Vagina (tissue), 2 donors: ENCODE data around the gene LRP2. TPM values are rescaled to one million over a fixed set of nuclear protein-coding genes. Genes with fewer than 3 reads are reported as not detected.

ENCODE experiments used
- DNase-seq, 2 donors: peaks; one replicate each; pipeline ENCODE4 v3.0.0-alpha.2; 2017; ENCODE audit errors: extremely low spot score in 2 of 2
- H3K27ac ChIP-seq: fragments of 200-600 bp; sonication (generic); one replicate; pipeline ENCODE4 v1.5.1; 2019
- H3K27me3 ChIP-seq: fragments of 200-600 bp; sonication (generic); one replicate; pipeline ENCODE4 v1.5.1; 2019
- H3K36me3 ChIP-seq, 2 donors: fragments of 200-600 bp; sonication (generic); one replicate each; pipeline ENCODE4 v1.5.1; 2017 to 2019
- H3K4me1 ChIP-seq: fragments of 200-600 bp; sonication (generic); one replicate; pipeline ENCODE4 v1.5.1; 2019
- H3K4me3 ChIP-seq, 2 donors: fragments of 200-600 bp; sonication (generic); 1 replicate in 1 of 2; 2 replicates in 1 of 2; pipeline ENCODE4 v1.5.1; 2016 to 2019
- H3K9me3 ChIP-seq: fragments of 200-600 bp; sonication (generic); one replicate; pipeline ENCODE4 v1.5.1; 2019
- CTCF ChIP-seq, 3 experiments: fragments of 450-650 bp in 2 of 3; fragments of 200-600 bp in 1 of 3; sonication (generic) in 1 of 3; IDR thresholded peaks; one replicate each; pipeline ENCODE4 v1.5.1; 2017 to 2019; ENCODE audit warnings: antibody characterized with exemption in 3 of 3, mild to moderate bottlenecking in 2 of 3, moderate library complexity in 2 of 3
- POLR2A ChIP-seq, 2 donors: fragments of 450-650 bp; IDR thresholded peaks; one replicate each; pipeline ENCODE4 v1.6.1; 2017; ENCODE audit warnings: antibody characterized with exemption in 2 of 2, mild to moderate bottlenecking in 2 of 2, moderate library complexity in 2 of 2
- POLR2AphosphoS5 ChIP-seq, 2 donors: sonication (generic); formaldehyde crosslinking; IDR thresholded peaks; one replicate each; pipeline ENCODE4 v1.9.0; 2017; ENCODE audit warnings: antibody characterized with exemption in 2 of 2, mild to moderate bottlenecking in 2 of 2, low read depth in 1 of 2; ENCODE audit not compliant: insufficient read depth in 1 of 2
- intact Hi-C: fragments of 100-400 bp; cut with DNase I; formaldehyde crosslinking; loops from one replicate; pipeline ENCODE4 v1.15.1; 2023
- total RNA-seq: library from RNA; depleted of rRNA; stranded (reverse); fragments of >200 nt; gene quantifications from one replicate; pipeline ENCODE4 v1.2.3, GENCODE V29; 2016

Gene LRP2
- total RNA-seq, 1 donor from 2014 or later = not detected

DNA sequence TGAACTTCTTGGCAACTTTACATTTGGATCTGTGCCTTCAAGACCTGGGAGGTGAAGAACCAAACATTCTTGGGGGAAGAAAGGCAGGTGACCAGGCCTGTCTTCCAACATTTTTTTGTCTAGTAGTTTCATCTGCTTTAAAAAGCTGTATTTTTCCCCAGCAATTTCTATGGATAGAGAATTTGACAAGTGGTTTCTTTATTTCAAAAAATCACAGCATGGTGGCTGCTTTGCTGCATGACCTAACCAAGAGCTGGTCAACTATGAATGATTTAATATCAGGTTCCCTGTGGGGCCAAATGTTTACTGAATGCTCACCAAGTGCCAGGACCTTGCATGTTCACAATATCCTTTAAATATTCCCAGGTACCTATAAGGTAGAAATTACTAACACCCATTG is 19.1 kb downstream of the LRP2 start:
- no peaks in the 10 kb centered on the region for H3K27me3 ChIP-seq
- no peaks in the 10 kb centered on the region for H3K36me3 ChIP-seq
- H3K27ac ChIP-seq = no peak overlapping the region
- intact Hi-C loops = no loop called here
- H3K4me1 ChIP-seq = no peaks in the 10 kb centered on the region
- H3K4me3 ChIP-seq = no peak overlapping the region
- H3K9me3 ChIP-seq = no peaks in the 10 kb centered on the region
- no peak for DNase-seq
- TF ChIP-seq POLR2AphosphoS5 (IDR thresholded peaks at IDR 0.05; ENCODE audit: insufficient read depth in 1 of 2, low read depth in 1 of 2) (no peak), CTCF (IDR thresholded peaks at IDR 0.05) (no peak), POLR2A (IDR thresholded peaks at IDR 0.05) (no peak)

- Histone ChIP-seq H3K36me3 (no peaks in the 10 kb centered on the region), H3K4me1 (no peaks in the 10 kb centered on the region), H3K27ac (no peak overlapping the region), H3K9me3 (no peaks in the 10 kb centered on the region), H3K27me3 (no peaks in the 10 kb centered on the region), H3K4me3 (no peak overlapping the region)
- no peak for DNase-seq
- no peak for TF ChIP-seq CTCF (IDR thresholded peaks at IDR 0.05)
- TF ChIP-seq POLR2A (IDR thresholded peaks at IDR 0.05) = no peak
- no peak for TF ChIP-seq POLR2AphosphoS5 (IDR thresholded peaks at IDR 0.05; ENCODE audit: insufficient read depth in 1 of 2, low read depth in 1 of 2)
- intact Hi-C loops = no loop called here
Observed at GRCh38 chr2:169339657-169340056, 22.7 kb downstream of the LRP2 start.

DNA sequence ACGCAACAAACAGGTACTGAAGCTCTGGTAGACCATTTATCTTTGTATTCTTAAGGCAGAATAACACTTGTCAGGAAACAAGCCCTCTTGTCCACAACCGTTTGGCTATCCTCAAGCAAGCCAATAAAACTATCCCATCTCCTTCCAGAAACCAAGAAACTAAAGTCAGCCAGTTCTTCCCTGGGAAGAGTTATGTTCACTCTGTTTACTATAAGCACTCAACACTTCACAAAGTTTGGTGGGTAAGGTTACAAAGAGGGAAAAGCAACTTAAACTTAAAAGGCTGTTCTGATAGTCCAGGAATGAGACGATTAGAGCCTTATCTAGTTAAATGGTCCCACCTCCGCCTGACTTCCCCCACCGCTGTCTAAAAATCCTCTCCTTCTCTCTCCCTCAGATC is 25.6 kb downstream of the LRP2 start:
- DNase-seq = no peak

DNA sequence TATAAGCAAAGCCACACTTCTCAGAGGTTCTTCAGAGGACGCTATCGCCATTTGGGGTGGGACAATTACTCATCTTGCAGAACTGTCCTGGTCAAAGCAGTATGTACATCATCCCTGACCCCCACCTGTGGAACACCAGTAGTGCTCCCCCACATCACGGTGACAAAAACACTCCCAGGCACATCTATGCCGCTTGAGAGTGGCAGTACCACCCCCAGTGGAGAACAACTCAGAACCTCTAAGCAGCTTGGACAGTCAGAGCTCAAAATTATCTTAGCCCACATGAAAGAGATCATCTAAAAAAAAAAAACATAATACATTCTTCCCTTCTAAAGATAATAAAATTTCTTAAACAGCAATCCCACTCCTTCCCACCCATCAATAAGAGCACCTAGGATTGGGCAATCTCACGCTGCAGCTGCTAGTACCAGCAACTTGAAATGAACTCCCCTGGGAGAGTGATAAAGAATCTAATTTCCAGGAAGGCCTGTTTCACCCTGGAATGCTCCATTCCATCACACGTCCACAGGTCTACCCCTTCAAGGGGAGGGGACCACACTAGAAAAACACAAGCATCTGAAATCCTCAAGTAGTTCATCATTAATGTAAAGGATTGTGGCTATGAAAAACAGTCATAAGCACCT is 31.7 kb downstream of the LRP2 start:
- Histone ChIP-seq H3K27ac (no peak overlapping the region), H3K4me1 (no peaks in the 10 kb centered on the region), H3K9me3 (no peaks in the 10 kb centered on the region), H3K4me3 (no peak overlapping the region), H3K27me3 (no peaks in the 10 kb centered on the region), H3K36me3 (no peaks in the 10 kb centered on the region)
- intact Hi-C loops = no loop called here
- no peak for DNase-seq
- no peak for TF ChIP-seq CTCF (IDR thresholded peaks at IDR 0.05)
- TF ChIP-seq POLR2A (IDR thresholded peaks at IDR 0.05) = no peak
- no peak for TF ChIP-seq POLR2AphosphoS5 (IDR thresholded peaks at IDR 0.05; ENCODE audit: insufficient read depth in 1 of 2, low read depth in 1 of 2)

More for the DNA sequence above, 25.6 kb downstream of the LRP2 start:
- TF ChIP-seq CTCF (IDR thresholded peaks at IDR 0.05) = no peak
- H3K36me3 ChIP-seq = no peaks in the 10 kb centered on the region
- no peaks in the 10 kb centered on the region for H3K4me1 ChIP-seq
- no peaks in the 10 kb centered on the region for H3K27me3 ChIP-seq
- intact Hi-C loops = no loop called here
- H3K9me3 ChIP-seq = no peaks in the 10 kb centered on the region
- no peak overlapping the region for H3K27ac ChIP-seq
- H3K4me3 ChIP-seq = no peak overlapping the region

DNA sequence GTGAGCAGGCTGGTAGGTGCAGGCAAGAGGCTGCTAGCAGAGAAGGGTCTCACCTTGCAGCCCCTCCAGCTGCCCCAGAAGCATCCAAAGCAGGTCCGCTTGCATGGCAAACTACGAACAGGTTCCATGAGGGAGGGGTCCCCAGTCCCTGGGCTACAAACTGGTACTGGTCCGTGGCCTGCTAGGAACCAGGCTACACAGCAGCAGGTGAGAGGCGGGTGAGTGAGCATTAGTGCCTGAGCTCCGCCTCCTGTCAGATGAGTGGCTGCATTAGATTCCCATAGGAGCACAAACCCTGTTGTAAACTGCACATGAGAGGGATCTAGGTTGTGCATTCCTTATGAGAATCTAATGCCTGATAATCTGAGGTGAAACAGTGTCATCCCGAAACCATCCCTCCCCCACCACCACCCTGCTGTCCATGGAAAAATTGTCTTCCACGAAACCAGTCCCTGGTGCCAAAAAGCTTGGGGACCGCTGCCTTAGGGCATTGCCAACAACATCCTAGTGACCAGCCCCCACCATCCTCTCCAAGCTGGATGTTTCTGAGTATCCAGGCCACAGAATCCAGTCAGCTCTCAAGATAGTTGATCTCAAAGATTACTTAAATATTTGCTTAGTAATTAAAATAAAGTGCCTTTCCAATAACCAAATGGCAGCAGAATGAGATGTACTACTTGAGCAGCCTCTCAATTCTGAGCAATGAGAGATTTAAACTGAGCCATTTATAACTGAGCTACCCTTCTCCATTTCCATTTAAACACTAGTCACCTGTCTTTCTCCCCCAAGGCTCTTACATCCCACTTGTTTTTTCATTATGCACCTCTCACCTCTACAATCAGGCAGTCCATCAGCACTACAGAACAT is 32.4 kb downstream of the LRP2 start:
- no peak for DNase-seq
- TF ChIP-seq CTCF (IDR thresholded peaks at IDR 0.05) = no peak
- no peak for TF ChIP-seq POLR2A (IDR thresholded peaks at IDR 0.05)
- no peak for TF ChIP-seq POLR2AphosphoS5 (IDR thresholded peaks at IDR 0.05; ENCODE audit: insufficient read depth in 1 of 2, low read depth in 1 of 2)
- no peaks in the 10 kb centered on the region for H3K9me3 ChIP-seq
- H3K4me1 ChIP-seq = no peaks in the 10 kb centered on the region
- no peaks in the 10 kb centered on the region for H3K36me3 ChIP-seq
- no peak overlapping the region for H3K27ac ChIP-seq
- H3K4me3 ChIP-seq = no peak overlapping the region
- no peaks in the 10 kb centered on the region for H3K27me3 ChIP-seq
- intact Hi-C loops = no loop called here
